Vagina (tissue), 2 donors: ENCODE measurements around the gene TEDC1. TPM values are rescaled to one million over a fixed set of nuclear protein-coding genes. Genes with fewer than 3 reads are reported as not detected.

Source experiments
- DNase-seq, 2 donors: peaks; one replicate each; pipeline ENCODE4 v3.0.0-alpha.2; 2017; ENCODE audit errors: extremely low spot score in 2 of 2
- H3K27ac ChIP-seq: fragments of 200-600 bp; sonication (generic); one replicate; pipeline ENCODE4 v1.5.1; 2019
- H3K27me3 ChIP-seq: fragments of 200-600 bp; sonication (generic); one replicate; pipeline ENCODE4 v1.5.1; 2019
- H3K36me3 ChIP-seq, 2 donors: fragments of 200-600 bp; sonication (generic); one replicate each; pipeline ENCODE4 v1.5.1; 2017 to 2019
- H3K4me1 ChIP-seq: fragments of 200-600 bp; sonication (generic); one replicate; pipeline ENCODE4 v1.5.1; 2019
- H3K4me3 ChIP-seq, 2 donors: fragments of 200-600 bp; sonication (generic); 1 replicate in 1 of 2; 2 replicates in 1 of 2; pipeline ENCODE4 v1.5.1; 2016 to 2019
- H3K9me3 ChIP-seq: fragments of 200-600 bp; sonication (generic); one replicate; pipeline ENCODE4 v1.5.1; 2019
- CTCF ChIP-seq, 3 experiments: fragments of 450-650 bp in 2 of 3; fragments of 200-600 bp in 1 of 3; sonication (generic) in 1 of 3; IDR thresholded peaks; one replicate each; pipeline ENCODE4 v1.5.1; 2017 to 2019; ENCODE audit warnings: antibody characterized with exemption in 3 of 3, mild to moderate bottlenecking in 2 of 3, moderate library complexity in 2 of 3
- POLR2A ChIP-seq, 2 donors: fragments of 450-650 bp; IDR thresholded peaks; one replicate each; pipeline ENCODE4 v1.6.1; 2017; ENCODE audit warnings: antibody characterized with exemption in 2 of 2, mild to moderate bottlenecking in 2 of 2, moderate library complexity in 2 of 2
- POLR2AphosphoS5 ChIP-seq, 2 donors: sonication (generic); formaldehyde crosslinking; IDR thresholded peaks; one replicate each; pipeline ENCODE4 v1.9.0; 2017; ENCODE audit warnings: antibody characterized with exemption in 2 of 2, mild to moderate bottlenecking in 2 of 2, low read depth in 1 of 2; ENCODE audit not compliant: insufficient read depth in 1 of 2
- intact Hi-C: fragments of 100-400 bp; cut with DNase I; formaldehyde crosslinking; loops from one replicate; pipeline ENCODE4 v1.15.1; 2023
- total RNA-seq: library from RNA; depleted of rRNA; stranded (reverse); fragments of >200 nt; gene quantifications from one replicate; pipeline ENCODE4 v1.2.3, GENCODE V29; 2016

TEDC1 gene
- total RNA-seq, 1 donor from 2014 or later: 5.9 TPM

- Histone ChIP-seq H3K27ac (peak within 1 kb of the TSS; percentile 84), H3K36me3 (peaks cover 0 to 5% of the 10 kb centered on the region in 2 donors), H3K9me3 (no peaks in the 10 kb centered on the region), H3K27me3 (peaks cover 4% of the 10 kb centered on the region), H3K4me3 (peak within 1 kb of the TSS; percentile 69 to 93), H3K4me1 (peaks cover 69% of the 10 kb centered on the region)
- TF ChIP-seq CTCF (IDR thresholded peaks at IDR 0.05) (no peak), POLR2AphosphoS5 (IDR thresholded peaks at IDR 0.05; ENCODE audit: insufficient read depth in 1 of 2, low read depth in 1 of 2) (no peak), POLR2A (IDR thresholded peaks at IDR 0.05) (peak in 1 of 2 donors; percentile 15)
- DNase-seq: no peak
- intact Hi-C loops: no loop called here
Measured at GRCh38 chr14:105474483-105475268, 16.4 kb upstream of the TEDC1 start, which contains the start of gene CRIP2. CRIP2 (plus strand) TSS chr14:105474821; CDS start chr14:105474863, 42 bp downstream.

- intact Hi-C loops: no loop called here
- TF ChIP-seq POLR2AphosphoS5 (IDR thresholded peaks at IDR 0.05; ENCODE audit: insufficient read depth in 1 of 2, low read depth in 1 of 2) (no peak), CTCF (IDR thresholded peaks at IDR 0.05) (no peak), POLR2A (IDR thresholded peaks at IDR 0.05) (no peak)
- Histone ChIP-seq H3K27me3 (peaks cover 4% of the 10 kb centered on the region), H3K4me1 (peaks cover 77% of the 10 kb centered on the region), H3K27ac (peak overlapping the region; percentile 84), H3K4me3 (peak overlapping the region; percentile 69 to 93), H3K9me3 (no peaks in the 10 kb centered on the region), H3K36me3 (no peaks in the 10 kb centered on the region)
- DNase-seq: no peak
Measured at GRCh38 chr14:105475269-105476096, 15.6 kb upstream of the TEDC1 start.

GRCh38 chr14:105476097-105476830 is 14.8 kb upstream of the TEDC1 start:
- Histone ChIP-seq H3K4me1 (peaks cover 84% of the 10 kb centered on the region), H3K4me3 (peak overlapping the region; percentile 69 to 93), H3K9me3 (no peaks in the 10 kb centered on the region), H3K27ac (peak overlapping the region; percentile 84), H3K27me3 (peaks cover 4% of the 10 kb centered on the region), H3K36me3 (no peaks in the 10 kb centered on the region)
- intact Hi-C loops: no loop called here
- no peak for DNase-seq
- TF ChIP-seq POLR2AphosphoS5 (IDR thresholded peaks at IDR 0.05; ENCODE audit: insufficient read depth in 1 of 2, low read depth in 1 of 2) (peak in 1 of 2 donors; percentile 49), CTCF (IDR thresholded peaks at IDR 0.05) (no peak)

DNA sequence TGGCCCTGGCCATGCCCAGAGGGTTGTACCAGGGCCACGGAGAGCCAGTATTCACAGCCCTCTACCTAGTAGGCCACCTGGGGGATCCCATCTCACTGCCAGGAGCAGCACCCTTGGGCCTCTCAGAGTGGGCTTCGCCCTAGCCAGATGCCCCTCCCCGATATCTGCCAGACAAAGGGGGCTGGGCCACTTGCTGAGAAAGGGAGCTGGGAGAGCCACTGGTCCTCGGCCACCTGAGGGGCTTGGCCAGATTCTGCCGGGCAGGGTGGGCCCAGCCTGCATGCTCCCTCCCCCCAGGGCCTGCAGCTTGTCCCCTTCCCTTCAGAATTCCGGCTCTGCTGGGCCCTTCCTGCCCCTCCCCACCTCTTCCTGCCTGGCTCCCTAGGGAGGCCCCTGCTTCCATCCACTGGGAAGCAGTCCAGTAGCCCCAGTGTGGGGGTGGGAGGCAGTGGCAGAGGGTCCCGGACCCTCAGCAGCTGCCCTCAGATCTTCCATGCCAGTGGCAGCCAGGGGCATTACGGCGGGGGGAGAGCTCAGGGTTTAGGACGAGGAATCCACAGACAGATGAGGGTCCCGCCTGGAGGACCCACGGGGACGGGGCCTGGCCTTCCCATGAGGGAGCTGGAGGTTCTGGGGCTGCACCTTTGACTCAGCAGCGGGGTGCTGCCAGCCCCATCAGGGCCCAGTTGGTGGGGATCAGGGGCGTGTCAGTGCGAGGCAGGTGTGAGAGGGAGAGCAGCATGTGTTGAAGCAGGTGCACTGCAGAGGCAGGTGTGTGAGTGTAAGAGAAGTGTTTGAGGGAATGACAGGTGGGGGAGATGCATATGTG is 14.0 kb upstream of the TEDC1 start:
- Histone ChIP-seq H3K4me3 (peak overlapping the region; percentile 69 to 93), H3K36me3 (no peaks in the 10 kb centered on the region), H3K9me3 (no peaks in the 10 kb centered on the region), H3K27me3 (peaks cover 4% of the 10 kb centered on the region), H3K27ac (peak overlapping the region; percentile 84), H3K4me1 (peaks cover 84% of the 10 kb centered on the region)
- no peak for DNase-seq
- intact Hi-C loops: no loop called here
- TF ChIP-seq POLR2AphosphoS5 (IDR thresholded peaks at IDR 0.05; ENCODE audit: insufficient read depth in 1 of 2, low read depth in 1 of 2) (no peak), CTCF (IDR thresholded peaks at IDR 0.05) (no peak), POLR2A (IDR thresholded peaks at IDR 0.05) (no peak)
